GM21717 (cell line): ENCODE measurements around the gene EBLN1.

Source experiments
- ATAC-seq: cut with Tn5 transposase; IDR thresholded peaks from one replicate; pipeline ENCODE4 v1.9.1; 2021; ENCODE audit warnings: mild to moderate bottlenecking, moderate library complexity; ENCODE audit not compliant: unreplicated experiment

The EBLN1 gene

GRCh38 chr10:22217842-22218241 lies at the start of gene EBLN1:
TSS of gene EBLN1 (minus strand) at chr10:22218015. CDS start at chr10:22209983, 8,032 bp downstream.
- no peak for ATAC-seq

GRCh38 chr10:22265839-22266537 lies 48.2 kb upstream of the EBLN1 start:
- ATAC-seq, result no peak

GRCh38 chr10:22263106-22263505 lies 45.3 kb upstream of the EBLN1 start:
- ATAC-seq, result no peak

- peak; percentile 68 for ATAC-seq
These were observed 41.5 kb upstream of the EBLN1 start for GRCh38 chr10:22259280-22259679.

- no peak for ATAC-seq
These were observed 40.7 kb upstream of the EBLN1 start for GRCh38 chr10:22258471-22258870.

- no peak for ATAC-seq
These were observed 35.7 kb upstream of the EBLN1 start for GRCh38 chr10:22253580-22253882.

- peak; percentile 29 for ATAC-seq
These were observed 35.2 kb upstream of the EBLN1 start for GRCh38 chr10:22252801-22253579.

- ATAC-seq, result peak; percentile 59
These were observed 34.5 kb upstream of the EBLN1 start for GRCh38 chr10:22252224-22252800.

GRCh38 chr10:22251751-22252223 lies 34.0 kb upstream of the EBLN1 start:
- peak; percentile 52 for ATAC-seq

- no peak for ATAC-seq
These were observed 33.3 kb upstream of the EBLN1 start for GRCh38 chr10:22250897-22251660.

GRCh38 chr10:22247636-22248035 lies 29.8 kb upstream of the EBLN1 start:
- ATAC-seq, result no peak

GRCh38 chr10:22246680-22247391 lies 29.0 kb upstream of the EBLN1 start:
- ATAC-seq, result no peak

GRCh38 chr10:22245567-22245966 lies 27.8 kb upstream of the EBLN1 start:
- ATAC-seq, result no peak

GRCh38 chr10:22244855-22245254 lies 27.0 kb upstream of the EBLN1 start:
- ATAC-seq, result no peak

GRCh38 chr10:22244001-22244400 lies 26.2 kb upstream of the EBLN1 start:
- no peak for ATAC-seq

- ATAC-seq, result no peak
These were observed 25.5 kb upstream of the EBLN1 start for GRCh38 chr10:22243321-22243720.

- ATAC-seq, result no peak
These were observed 13.4 kb upstream of the EBLN1 start for GRCh38 chr10:22231260-22231659.

GRCh38 chr10:22230158-22230833 lies 12.5 kb upstream of the EBLN1 start:
- ATAC-seq, result no peak

GRCh38 chr10:22229802-22230157 lies 12.0 kb upstream of the EBLN1 start:
- no peak for ATAC-seq
